ENCODE measurements around the gene AGPAT4. TPM values are rescaled to one million over a fixed set of nuclear protein-coding genes. Genes with fewer than 3 reads are reported as not detected.
A peak's percentile ranks its signal among the peaks of the same experiment; 100 is the strongest.

Gene AGPAT4
- polyA plus RNA-seq, 1 donor (not counting 4 experiments of a cell fraction or from before 2014, with no cell fraction given): 8.4 TPM

- Histone ChIP-seq H3K4me3 (ENCODE audit: control insufficient read depth in 2 of 3, extremely low read depth in 1 of 3, insufficient read depth in 2 of 3, low read depth in 1 of 3, low read length in 3 of 3) (no peak overlapping the region), H2AFZ (ENCODE audit: control insufficient read depth, low read length) (no peak overlapping the region), H3K36me3 (ENCODE audit: control insufficient read depth in 2 of 2, extremely low read depth in 1 of 2, insufficient read depth in 2 of 2, low read length in 2 of 2) (peaks cover 4 to 30% of the 10 kb centered on the region in 2 experiments), H3K27ac (ENCODE audit: control insufficient read depth, insufficient read depth, low read length) (no peak overlapping the region), H4K20me1 (ENCODE audit: control insufficient read depth, extremely low read depth, insufficient read depth, low read length) (no peaks in the 10 kb centered on the region), H3K9ac (ENCODE audit: control insufficient read depth, extremely low read depth, insufficient read depth, low read length) (no peak overlapping the region), H3K4me1 (ENCODE audit: control insufficient read depth, extremely low read depth, insufficient read depth, low read length) (peaks cover 14% of the 10 kb centered on the region), H3K4me2 (ENCODE audit: control insufficient read depth, extremely low read depth, insufficient read depth, low read depth, low read length) (no peak overlapping the region), H3K9me1 (ENCODE audit: control insufficient read depth, extremely low read depth, insufficient read depth, low read length) (no peaks in the 10 kb centered on the region), H3K79me2 (ENCODE audit: control insufficient read depth, insufficient read depth, low read length) (no peaks in the 10 kb centered on the region), H3K9me3 (ENCODE audit: control insufficient read depth, low read depth, low read length) (no peaks in the 10 kb centered on the region), H3K27me3 (ENCODE audit: control insufficient read depth, extremely low read depth, insufficient read depth, low read length) (no peaks in the 10 kb centered on the region)
- dilution Hi-C loops (cut with MboI; ENCODE audit: extremely low pct_ligation_motif_present, low sequenced_read_pairs): no loop called here
- DNase-seq (ENCODE audit: low read depth, low spot score): no peak
- no peak for FAIRE-seq
- TF ChIP-seq, protein P1, sequence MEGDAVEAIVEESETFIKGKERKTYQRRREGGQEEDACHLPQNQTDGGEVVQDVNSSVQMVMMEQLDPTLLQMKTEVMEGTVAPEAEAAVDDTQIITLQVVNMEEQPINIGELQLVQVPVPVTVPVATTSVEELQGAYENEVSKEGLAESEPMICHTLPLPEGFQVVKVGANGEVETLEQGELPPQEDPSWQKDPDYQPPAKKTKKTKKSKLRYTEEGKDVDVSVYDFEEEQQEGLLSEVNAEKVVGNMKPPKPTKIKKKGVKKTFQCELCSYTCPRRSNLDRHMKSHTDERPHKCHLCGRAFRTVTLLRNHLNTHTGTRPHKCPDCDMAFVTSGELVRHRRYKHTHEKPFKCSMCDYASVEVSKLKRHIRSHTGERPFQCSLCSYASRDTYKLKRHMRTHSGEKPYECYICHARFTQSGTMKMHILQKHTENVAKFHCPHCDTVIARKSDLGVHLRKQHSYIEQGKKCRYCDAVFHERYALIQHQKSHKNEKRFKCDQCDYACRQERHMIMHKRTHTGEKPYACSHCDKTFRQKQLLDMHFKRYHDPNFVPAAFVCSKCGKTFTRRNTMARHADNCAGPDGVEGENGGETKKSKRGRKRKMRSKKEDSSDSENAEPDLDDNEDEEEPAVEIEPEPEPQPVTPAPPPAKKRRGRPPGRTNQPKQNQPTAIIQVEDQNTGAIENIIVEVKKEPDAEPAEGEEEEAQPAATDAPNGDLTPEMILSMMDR (optimal IDR thresholded peaks at IDR 0.05 in 1 of 3, IDR thresholded peaks at IDR 0.05 in 1 of 3, conservative IDR thresholded peaks at IDR 0.05 in 1 of 3; ENCODE audit: extremely low read depth in 1 of 3, insufficient read depth in 2 of 3, low read length in 3 of 3): no peak
- no peak for TF ChIP-seq EZH2 (IDR thresholded peaks at IDR 0.05; ENCODE audit: low read length)
Measured at GRCh38 chr6:161103475-161103874, 170.4 kb downstream of the AGPAT4 start.

GRCh38 chr6:161101517-161101916 is 172.3 kb downstream of the AGPAT4 start:
- no peak for FAIRE-seq
- H3K4me2 ChIP-seq (ENCODE audit: control insufficient read depth, extremely low read depth, insufficient read depth, low read depth, low read length): no peak overlapping the region

More at GRCh38 chr6:161101517-161101916, 172.3 kb downstream of the AGPAT4 start:
- TF ChIP-seq EZH2 (IDR thresholded peaks at IDR 0.05; ENCODE audit: low read length): no peak
- TF ChIP-seq, protein P1 (optimal IDR thresholded peaks at IDR 0.05 in 1 of 3, IDR thresholded peaks at IDR 0.05 in 1 of 3, conservative IDR thresholded peaks at IDR 0.05 in 1 of 3; ENCODE audit: extremely low read depth in 1 of 3, insufficient read depth in 2 of 3, low read length in 3 of 3): peak in 1 of 3 experiments; percentile 38
- DNase-seq (ENCODE audit: low read depth, low spot score): no peak
- Histone ChIP-seq H3K9me3 (ENCODE audit: control insufficient read depth, low read depth, low read length) (no peaks in the 10 kb centered on the region), H3K27me3 (ENCODE audit: control insufficient read depth, extremely low read depth, insufficient read depth, low read length) (no peaks in the 10 kb centered on the region), H4K20me1 (ENCODE audit: control insufficient read depth, extremely low read depth, insufficient read depth, low read length) (no peaks in the 10 kb centered on the region), H3K36me3 (ENCODE audit: control insufficient read depth in 2 of 2, extremely low read depth in 1 of 2, insufficient read depth in 2 of 2, low read length in 2 of 2) (peaks cover 5 to 21% of the 10 kb centered on the region in 2 experiments), H2AFZ (ENCODE audit: control insufficient read depth, low read length) (no peak overlapping the region), H3K9me1 (ENCODE audit: control insufficient read depth, extremely low read depth, insufficient read depth, low read length) (no peaks in the 10 kb centered on the region), H3K4me1 (ENCODE audit: control insufficient read depth, extremely low read depth, insufficient read depth, low read length) (peaks cover 12% of the 10 kb centered on the region), H3K79me2 (ENCODE audit: control insufficient read depth, insufficient read depth, low read length) (no peaks in the 10 kb centered on the region), H3K4me3 (ENCODE audit: control insufficient read depth in 2 of 3, extremely low read depth in 1 of 3, insufficient read depth in 2 of 3, low read depth in 1 of 3, low read length in 3 of 3) (no peak overlapping the region), H3K9ac (ENCODE audit: control insufficient read depth, extremely low read depth, insufficient read depth, low read length) (no peak overlapping the region), H3K27ac (ENCODE audit: control insufficient read depth, insufficient read depth, low read length) (no peak overlapping the region)
- dilution Hi-C loops (cut with MboI; ENCODE audit: extremely low pct_ligation_motif_present, low sequenced_read_pairs): no loop called here
